GM12873 (cell line): ENCODE data around the gene MEIOSIN.
A peak's percentile ranks its signal among the peaks of the same experiment; 100 is the strongest.

ENCODE experiments used
- TF ChIP-seq, protein P1 (sequence below): IDR thresholded peaks from 2 replicates; pipeline ENCODE4 v1.5.1; 2012; ENCODE audit warnings: low read depth, mild to moderate bottlenecking, moderate library complexity, low read length, control low read depth; ENCODE audit not compliant: insufficient read depth; ENCODE audit errors: missing control alignments

The MEIOSIN gene

DNA sequence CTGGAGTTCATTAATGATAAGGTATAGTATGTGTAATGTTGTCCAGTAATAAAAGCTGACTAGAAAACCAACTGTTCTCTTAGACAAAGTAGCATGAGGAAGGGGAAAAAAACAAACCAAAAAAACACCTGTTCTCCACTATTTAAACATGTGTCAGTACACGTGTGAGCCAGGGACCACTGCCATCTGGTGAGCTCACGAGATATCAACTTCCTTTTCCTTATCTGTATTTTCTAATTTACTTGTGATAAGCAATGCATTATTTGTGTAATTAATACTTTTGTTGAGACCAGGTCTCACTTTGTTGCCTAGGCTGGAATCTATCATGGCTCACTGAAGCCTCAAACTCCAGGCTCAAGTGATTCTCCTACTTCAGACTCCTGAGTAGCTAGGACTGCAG, 40.1 kb downstream of the MEIOSIN start:
- TF ChIP-seq, protein P1, sequence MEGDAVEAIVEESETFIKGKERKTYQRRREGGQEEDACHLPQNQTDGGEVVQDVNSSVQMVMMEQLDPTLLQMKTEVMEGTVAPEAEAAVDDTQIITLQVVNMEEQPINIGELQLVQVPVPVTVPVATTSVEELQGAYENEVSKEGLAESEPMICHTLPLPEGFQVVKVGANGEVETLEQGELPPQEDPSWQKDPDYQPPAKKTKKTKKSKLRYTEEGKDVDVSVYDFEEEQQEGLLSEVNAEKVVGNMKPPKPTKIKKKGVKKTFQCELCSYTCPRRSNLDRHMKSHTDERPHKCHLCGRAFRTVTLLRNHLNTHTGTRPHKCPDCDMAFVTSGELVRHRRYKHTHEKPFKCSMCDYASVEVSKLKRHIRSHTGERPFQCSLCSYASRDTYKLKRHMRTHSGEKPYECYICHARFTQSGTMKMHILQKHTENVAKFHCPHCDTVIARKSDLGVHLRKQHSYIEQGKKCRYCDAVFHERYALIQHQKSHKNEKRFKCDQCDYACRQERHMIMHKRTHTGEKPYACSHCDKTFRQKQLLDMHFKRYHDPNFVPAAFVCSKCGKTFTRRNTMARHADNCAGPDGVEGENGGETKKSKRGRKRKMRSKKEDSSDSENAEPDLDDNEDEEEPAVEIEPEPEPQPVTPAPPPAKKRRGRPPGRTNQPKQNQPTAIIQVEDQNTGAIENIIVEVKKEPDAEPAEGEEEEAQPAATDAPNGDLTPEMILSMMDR, result no peak

DNA sequence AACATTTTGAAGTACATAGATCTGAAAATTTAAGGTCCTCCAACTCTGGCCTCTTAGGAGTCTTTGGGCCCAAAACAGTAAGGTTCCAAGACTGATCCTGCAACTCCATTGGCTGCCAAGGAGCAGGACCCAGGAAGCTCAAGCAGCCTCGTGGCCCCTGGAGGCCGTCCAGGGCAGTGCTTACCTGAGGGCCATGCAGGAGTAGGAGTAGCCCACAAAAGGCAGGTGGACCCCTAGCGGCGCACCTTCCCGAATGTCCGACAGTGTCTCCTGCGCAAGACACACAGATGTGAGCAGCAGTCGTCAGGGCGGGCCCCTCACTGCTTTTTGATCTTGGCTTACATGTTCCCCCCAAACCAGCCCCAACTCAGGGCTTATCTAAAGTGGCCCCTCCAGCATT, 41.5 kb downstream of the MEIOSIN start:
- TF ChIP-seq, protein P1, result peak; percentile 11

DNA sequence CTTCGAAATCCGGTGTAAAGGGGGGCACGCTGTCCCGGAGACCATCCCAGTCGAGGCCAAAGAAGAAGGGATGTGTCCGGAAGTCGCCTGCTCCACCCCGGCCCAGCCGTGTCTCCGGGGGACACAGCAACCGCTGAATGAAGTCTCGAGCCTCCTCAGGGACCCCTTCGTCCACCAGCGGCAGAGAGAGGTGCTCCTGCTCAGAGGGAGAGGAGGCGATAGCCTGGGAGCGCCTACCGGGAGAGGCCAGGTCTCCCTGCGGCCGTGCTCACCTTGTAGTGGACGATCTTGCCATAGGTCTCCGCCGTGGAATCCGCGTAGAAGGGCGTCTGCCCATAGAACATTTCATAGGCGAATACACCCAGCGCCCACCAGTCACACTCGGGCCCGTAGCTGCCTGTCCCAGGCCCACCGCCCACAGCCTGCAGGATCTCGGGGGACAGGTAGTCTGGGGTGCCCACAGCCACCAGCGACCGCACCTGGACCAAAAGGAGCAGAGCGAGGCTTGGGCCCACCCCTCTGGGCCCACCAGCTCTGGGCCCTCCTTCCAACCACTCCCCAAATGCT, 44.2 kb downstream of the MEIOSIN start:
- TF ChIP-seq, protein P1, result no peak

DNA sequence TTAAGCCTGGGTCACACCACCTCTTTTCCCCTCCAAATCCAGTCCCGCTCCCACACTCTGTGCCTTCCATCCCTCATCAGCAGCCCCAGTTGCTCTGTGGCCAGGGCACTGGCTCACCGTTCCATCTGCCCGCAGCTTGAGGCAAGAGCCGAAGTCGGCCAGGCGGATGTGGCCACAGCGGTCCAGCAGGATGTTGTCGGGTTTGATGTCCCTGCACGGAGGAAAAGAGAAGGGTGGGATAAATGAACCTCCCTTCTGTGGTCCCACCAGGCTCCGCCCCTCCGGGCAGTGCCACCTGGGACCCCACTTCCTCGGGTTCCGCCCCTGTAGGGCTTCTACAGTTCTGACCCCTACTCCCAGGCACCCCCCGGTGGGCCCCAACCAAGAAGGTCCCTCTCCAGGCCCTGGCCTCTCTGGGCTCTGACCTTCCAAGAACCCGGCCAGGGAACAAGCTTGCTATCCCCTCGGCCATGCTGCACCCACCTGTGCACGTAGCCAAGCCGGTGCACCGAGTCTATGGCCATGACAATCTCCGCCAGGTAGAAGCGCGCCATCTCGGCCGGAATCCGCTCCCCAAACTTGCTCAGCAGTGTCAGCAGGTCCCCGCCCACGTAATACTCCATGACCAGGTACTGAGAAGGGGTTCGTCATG, 44.9 kb downstream of the MEIOSIN start:
- TF ChIP-seq, protein P1, result no peak

DNA sequence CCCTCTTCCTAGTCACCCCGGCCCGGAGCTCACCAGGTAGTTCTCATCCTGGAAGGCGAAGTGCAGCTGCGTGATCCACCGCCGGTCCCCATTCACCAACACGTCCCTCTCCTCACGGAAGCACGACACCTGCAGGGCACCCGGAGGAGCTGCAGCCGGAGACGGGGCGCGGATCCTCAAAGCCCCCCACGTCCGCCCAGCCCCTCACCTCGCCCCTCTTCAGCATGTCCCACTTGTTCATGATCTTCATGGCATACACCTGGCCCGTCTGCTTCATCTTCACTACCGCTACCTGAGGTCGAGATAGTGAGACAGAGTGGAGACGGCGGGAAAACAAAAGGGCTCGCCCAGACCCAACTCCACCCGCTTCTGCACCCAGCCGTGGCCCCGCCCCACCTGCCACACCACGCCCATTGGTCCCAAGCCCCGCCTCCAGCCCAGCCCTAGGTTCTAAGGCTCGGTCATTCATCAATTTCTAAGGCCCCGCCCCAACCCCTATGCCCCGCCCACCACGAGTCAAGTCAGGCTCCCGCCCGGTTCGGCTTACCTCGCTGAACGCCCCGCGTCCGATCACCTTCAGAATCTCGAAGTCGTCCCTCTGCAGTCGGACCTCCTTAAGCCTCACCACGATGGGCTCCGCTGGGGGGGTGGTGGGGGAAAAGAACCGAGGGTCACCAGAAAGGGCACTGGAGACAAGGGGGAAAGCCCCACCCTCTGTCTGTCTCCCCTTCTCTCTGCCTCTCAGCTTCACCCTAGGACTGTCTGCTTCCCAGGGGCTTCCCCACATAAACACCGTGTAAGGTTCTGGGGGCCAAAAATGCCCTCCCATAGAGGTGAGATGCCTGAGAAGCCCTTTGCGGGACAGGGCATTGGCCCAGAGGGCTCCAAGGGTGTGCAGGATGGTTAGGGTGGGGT, 46.2 kb downstream of the MEIOSIN start:
- TF ChIP-seq, protein P1, result peak; percentile 84

DNA sequence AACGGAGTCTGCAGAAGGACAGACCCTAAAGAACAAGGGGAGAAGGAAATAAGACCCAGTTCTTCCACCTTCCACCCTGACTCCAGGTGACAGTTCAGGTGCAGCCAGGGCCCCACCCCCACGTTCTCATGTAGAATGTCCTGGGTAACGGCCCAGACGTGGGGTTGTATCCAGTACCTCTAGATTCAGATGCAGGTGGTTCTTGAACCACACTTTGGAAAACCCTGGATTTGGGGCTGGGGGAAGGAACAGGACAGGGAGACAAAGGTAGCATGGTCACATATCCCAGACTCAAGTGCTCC, 46.9 kb downstream of the MEIOSIN start:
- TF ChIP-seq, protein P1, result no peak

DNA sequence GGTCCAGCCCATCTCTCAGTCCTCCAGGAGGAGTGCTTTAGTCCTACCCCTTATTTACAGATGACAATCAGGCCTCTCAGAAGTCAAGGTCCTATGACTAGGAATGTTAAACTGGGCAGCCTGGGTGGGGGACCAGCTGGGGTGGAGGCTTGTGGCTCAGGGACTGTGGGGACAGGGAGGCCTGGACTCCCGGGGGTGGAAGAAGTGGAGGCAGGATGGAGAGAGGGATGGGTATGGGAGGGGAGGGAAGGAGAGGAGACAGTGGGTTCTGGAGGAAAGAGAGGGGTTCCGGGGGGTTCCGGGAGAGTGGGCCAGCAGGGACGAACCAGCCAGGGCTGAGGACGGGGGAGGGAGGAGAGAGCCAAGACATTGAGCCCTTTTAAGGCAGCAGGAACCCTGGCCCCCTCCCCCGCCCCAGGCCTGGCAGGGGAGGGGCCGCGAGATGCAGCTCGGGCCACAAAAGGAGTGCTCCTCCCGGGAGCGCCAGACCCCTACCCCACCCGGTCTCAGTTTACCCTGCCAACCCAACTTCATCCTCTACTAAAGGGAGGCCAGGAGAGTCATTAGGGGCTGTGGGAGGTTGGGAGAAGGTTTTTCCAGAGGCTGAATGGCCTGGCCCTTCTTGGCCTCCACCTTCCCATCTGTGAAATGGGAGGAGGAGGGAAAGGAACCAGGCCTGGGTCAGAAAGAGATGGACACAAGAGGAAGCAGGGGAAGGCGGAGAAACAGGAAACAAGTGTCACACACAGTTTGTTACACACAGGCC, 47.4 kb downstream of the MEIOSIN start:
- TF ChIP-seq, protein P1, result no peak
